KMS-11 (cell line): ENCODE data around the gene MBLAC1.
A peak's percentile ranks its signal among the peaks of the same experiment; 100 is the strongest.
"Not testable (repeated sequence)": the region's sequence is repeated elsewhere in the genome, so short reads cannot be mapped to it uniquely, and the experiment has no call there.

Experiments
- H2AFZ ChIP-seq: fragments of 200-600 bp; sonication (generic); 2 replicates; pipeline ENCODE4 v1.6.1; 2016; ENCODE audit warnings: antibody characterized with exemption, mixed run types, low read depth
- H3K27ac ChIP-seq: fragments of 200-600 bp; sonication (generic); 2 replicates; pipeline ENCODE4 v1.6.1; 2016; ENCODE audit warnings: mild to moderate bottlenecking, mixed run types
- H3K27me3 ChIP-seq: fragments of 200-600 bp; sonication (generic); 2 replicates; pipeline ENCODE4 v1.6.1; 2017; ENCODE audit warnings: mild to moderate bottlenecking, low read depth, mixed run types, moderate library complexity; ENCODE audit not compliant: insufficient read depth
- H3K36me3 ChIP-seq: fragments of 200-600 bp; sonication (generic); 2 replicates; pipeline ENCODE4 v1.6.1; 2017; ENCODE audit warnings: mild to moderate bottlenecking, mixed run types; ENCODE audit not compliant: insufficient read depth
- H3K4me1 ChIP-seq: fragments of 200-600 bp; sonication (generic); 2 replicates; pipeline ENCODE4 v1.6.1; 2016; ENCODE audit warnings: mild to moderate bottlenecking, low read depth, mixed run types; ENCODE audit not compliant: poor library complexity, severe bottlenecking
- H3K4me2 ChIP-seq: fragments of 200-600 bp; sonication (generic); 2 replicates; pipeline ENCODE4 v1.7.0; 2016; ENCODE audit warnings: mild to moderate bottlenecking, mixed run types
- H3K4me3 ChIP-seq: fragments of 200-600 bp; sonication (generic); IDR thresholded peaks from 2 replicates; pipeline ENCODE4 v1.6.1; 2017; ENCODE audit warnings: low read depth, low read length, mixed read lengths; ENCODE audit not compliant: insufficient read depth
- H3K79me2 ChIP-seq: fragments of 200-600 bp; sonication (generic); 2 replicates; pipeline ENCODE4 v1.6.1; 2016; ENCODE audit warnings: low read depth, mixed run types; ENCODE audit not compliant: insufficient read depth
- H3K9ac ChIP-seq: fragments of 200-600 bp; sonication (generic); 2 replicates; pipeline ENCODE4 v1.6.1; 2016; ENCODE audit warnings: mild to moderate bottlenecking, mixed run types
- H4K20me1 ChIP-seq: fragments of 200-600 bp; sonication (generic); 2 replicates; pipeline ENCODE4 v1.6.1; 2016; ENCODE audit warnings: mild to moderate bottlenecking, mixed run types; ENCODE audit not compliant: insufficient read depth
- TF ChIP-seq, protein P1 (sequence below): fragments of 200-600 bp; sonication (generic); conservative IDR thresholded peaks from 2 replicates; pipeline ENCODE4 v1.6.1; 2017; ENCODE audit warnings: low read depth, mild to moderate bottlenecking, antibody characterized with exemption, low read length, moderate library complexity, mixed read lengths

MBLAC1 gene

DNA sequence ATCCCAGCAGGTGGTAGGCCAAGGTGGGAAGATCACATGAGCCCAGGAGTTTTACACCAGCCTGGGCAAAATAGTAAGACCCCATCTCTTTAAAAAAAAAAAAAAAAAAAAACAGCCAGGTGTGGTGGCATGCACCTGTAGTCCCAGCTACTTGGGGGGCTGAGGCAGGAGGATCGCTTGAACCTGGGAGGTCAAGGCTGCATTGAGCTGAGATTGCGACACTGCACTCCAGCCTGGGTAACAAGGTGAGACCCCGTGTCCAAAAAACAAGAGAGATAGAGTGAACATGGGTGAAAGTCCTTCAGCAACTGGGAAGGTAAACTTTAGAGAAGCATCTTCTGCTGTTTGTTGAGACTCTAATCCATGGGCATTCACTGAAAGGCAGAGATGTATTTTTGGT, 15.7 kb downstream of the MBLAC1 start:
- no peak overlapping the region for H3K27ac ChIP-seq
- no peaks in the 10 kb centered on the region for H4K20me1 ChIP-seq
- no peak overlapping the region for H2AFZ ChIP-seq
- no peak overlapping the region for H3K9ac ChIP-seq
- H3K79me2 ChIP-seq = no peaks in the 10 kb centered on the region
- H3K4me2 ChIP-seq = no peak overlapping the region
- TF ChIP-seq, protein P1, sequence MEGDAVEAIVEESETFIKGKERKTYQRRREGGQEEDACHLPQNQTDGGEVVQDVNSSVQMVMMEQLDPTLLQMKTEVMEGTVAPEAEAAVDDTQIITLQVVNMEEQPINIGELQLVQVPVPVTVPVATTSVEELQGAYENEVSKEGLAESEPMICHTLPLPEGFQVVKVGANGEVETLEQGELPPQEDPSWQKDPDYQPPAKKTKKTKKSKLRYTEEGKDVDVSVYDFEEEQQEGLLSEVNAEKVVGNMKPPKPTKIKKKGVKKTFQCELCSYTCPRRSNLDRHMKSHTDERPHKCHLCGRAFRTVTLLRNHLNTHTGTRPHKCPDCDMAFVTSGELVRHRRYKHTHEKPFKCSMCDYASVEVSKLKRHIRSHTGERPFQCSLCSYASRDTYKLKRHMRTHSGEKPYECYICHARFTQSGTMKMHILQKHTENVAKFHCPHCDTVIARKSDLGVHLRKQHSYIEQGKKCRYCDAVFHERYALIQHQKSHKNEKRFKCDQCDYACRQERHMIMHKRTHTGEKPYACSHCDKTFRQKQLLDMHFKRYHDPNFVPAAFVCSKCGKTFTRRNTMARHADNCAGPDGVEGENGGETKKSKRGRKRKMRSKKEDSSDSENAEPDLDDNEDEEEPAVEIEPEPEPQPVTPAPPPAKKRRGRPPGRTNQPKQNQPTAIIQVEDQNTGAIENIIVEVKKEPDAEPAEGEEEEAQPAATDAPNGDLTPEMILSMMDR = no peak
- no peaks in the 10 kb centered on the region for H3K27me3 ChIP-seq
- H3K4me3 ChIP-seq = no peak overlapping the region
- H3K36me3 ChIP-seq = no peaks in the 10 kb centered on the region
- no peaks in the 10 kb centered on the region for H3K4me1 ChIP-seq

DNA sequence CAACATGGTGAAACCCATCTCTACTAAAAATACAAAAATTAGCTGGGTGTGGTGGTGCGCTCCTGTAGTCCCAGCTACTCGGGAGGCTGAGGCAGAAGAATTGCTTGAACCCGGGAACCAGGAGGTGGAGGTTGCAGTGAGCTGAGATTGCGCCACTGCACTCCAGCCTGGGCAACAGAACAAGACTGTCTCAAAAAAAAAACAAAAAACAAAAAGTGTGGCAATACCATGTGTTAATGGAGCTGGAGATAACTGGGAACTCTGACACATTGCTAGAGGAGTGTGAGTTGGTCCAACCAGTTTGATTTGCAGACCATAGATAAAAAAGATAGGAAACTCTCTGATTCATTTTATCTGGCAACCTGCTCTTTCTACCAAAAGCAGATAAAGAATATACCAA, 19.6 kb downstream of the MBLAC1 start:
- H3K4me2 ChIP-seq, H4K20me1 ChIP-seq, H3K27me3 ChIP-seq, H3K36me3 ChIP-seq, H2AFZ ChIP-seq, H3K9ac ChIP-seq, H3K79me2 ChIP-seq, H3K4me3 ChIP-seq, H3K27ac ChIP-seq: not testable (repeated sequence)
- H3K4me1 ChIP-seq = peaks cover 15% of the 10 kb centered on the region

DNA sequence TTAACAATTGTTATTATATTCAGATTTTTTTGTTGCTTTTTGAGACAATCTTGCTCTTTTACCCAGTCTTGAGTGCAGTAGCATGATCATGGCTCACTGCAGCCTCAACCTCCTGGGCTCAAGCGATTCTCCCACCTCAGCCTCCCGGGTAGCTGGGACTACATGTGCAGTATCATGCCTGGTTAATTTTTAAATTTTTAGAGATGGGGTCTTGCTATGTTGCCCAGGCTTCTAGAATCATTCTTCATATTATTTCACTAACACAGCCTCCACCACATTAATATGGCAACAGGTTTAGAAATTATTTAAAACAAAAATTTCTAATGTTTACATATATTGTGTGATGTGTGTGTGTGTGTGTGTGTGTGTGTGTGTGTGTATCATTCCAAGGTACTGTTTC, 20.5 kb downstream of the MBLAC1 start:
- TF ChIP-seq, protein P1 = no peak
- Histone ChIP-seq H2AFZ (no peak overlapping the region), H3K4me3 (no peak overlapping the region), H3K79me2 (no peaks in the 10 kb centered on the region; the same call in 1 of the 2 replicates), H4K20me1 (no peaks in the 10 kb centered on the region), H3K9ac (no peak overlapping the region), H3K27me3 (no peaks in the 10 kb centered on the region), H3K27ac (no peak overlapping the region), H3K4me1 (peaks cover 15% of the 10 kb centered on the region), H3K4me2 (no peak overlapping the region), H3K36me3 (no peaks in the 10 kb centered on the region)

DNA sequence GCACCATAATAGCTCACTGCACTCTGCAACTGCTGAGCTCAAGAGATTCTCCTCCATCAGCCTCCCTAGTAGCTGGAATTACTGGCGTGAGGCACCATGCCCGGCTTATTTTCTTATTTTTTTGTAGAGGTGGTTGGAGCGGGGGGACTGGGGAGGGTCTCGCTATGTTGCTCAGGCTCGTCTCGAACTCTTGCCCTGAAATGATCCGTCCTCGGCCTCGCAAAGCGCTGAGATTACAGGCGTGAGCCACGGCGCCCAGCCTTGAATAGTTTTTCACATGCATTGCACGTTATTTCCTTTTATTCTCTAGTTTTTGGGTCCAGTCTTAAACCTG, 21.4 kb downstream of the MBLAC1 start:
- peaks cover 15% of the 10 kb centered on the region for H3K4me1 ChIP-seq
- peak overlapping the region; percentile 18; the same call in 1 of the 2 replicates for H3K9ac ChIP-seq
- peak overlapping the region; percentile 34; the same call in 1 of the 2 replicates for H3K27ac ChIP-seq
- no peak overlapping the region for H3K4me3 ChIP-seq
- H3K4me2 ChIP-seq = peak overlapping the region; percentile 69
- H2AFZ ChIP-seq = peak overlapping the region; percentile 83
- H3K27me3 ChIP-seq = no peaks in the 10 kb centered on the region
- TF ChIP-seq, protein P1 = no peak
- H3K79me2 ChIP-seq = no peaks in the 10 kb centered on the region; the same call in 1 of the 2 replicates
- no peaks in the 10 kb centered on the region for H4K20me1 ChIP-seq
- no peaks in the 10 kb centered on the region for H3K36me3 ChIP-seq

DNA sequence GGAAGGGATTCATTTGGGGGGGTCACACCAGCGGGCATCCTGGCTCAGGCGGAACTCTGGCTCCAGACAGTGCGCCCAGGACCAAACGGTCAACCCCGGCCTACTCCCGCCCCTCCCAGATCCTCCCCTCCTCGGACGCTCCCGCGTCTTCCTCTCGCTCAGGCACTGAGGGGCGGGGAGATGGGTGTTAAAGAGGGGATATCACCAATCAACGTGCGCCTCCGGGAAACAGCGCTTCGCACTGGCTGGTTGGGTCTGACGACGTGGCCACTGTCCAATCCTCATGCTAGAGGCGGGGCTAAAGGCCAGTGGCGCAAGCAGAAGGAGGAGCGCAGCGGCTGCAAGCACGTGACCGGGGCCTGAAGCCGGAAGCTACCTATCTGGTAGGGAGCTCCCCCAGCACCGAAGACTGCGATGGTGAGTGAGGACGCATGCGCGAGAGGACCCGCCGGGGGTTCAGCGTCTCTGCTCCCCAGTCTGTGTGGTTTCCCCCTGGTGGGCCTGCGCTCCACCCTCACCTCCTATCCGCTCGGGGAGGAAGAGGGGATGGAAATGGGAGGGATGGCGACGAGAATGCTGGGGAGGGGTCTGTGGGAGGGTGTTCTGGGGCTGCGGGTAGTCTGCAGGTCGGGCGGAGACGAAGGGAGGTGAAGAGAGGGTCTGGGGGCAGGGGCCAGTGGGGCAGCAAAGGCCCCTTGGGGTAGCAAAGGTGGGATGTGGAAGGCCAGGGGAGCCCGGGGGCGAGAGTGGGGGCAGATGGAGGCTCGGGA, 22.0 kb downstream of the MBLAC1 start, which contains the start of gene LAMTOR4:
LAMTOR4 (plus strand) TSS at position 360 of the 770 bp plus-strand sequence; CDS start at position 415, 55 bp downstream.
- Histone ChIP-seq H3K27ac (peak within 1 kb of the TSS; percentile 34; the same call in 1 of the 2 replicates), H3K4me3 (peak within 1 kb of the TSS; percentile 51), H3K36me3 (no peaks in the 10 kb centered on the region), H3K4me2 (peak within 1 kb of the TSS; percentile 69), H3K79me2 (no peaks in the 10 kb centered on the region; the same call in 1 of the 2 replicates), H3K4me1 (peaks cover 15% of the 10 kb centered on the region), H3K27me3 (no peaks in the 10 kb centered on the region), H3K9ac (peak within 1 kb of the TSS; percentile 62), H2AFZ (peak within 1 kb of the TSS; percentile 87), H4K20me1 (no peaks in the 10 kb centered on the region)
- TF ChIP-seq, protein P1 = no peak
